Choroid plexus epithelial cell (primary cell): ENCODE measurements around the gene UNC93A.
"Not testable (repeated sequence)": the region's sequence is repeated elsewhere in the genome, so short reads cannot be mapped to it uniquely, and the experiment has no call there.

Source experiments
- DNase-seq: peaks from one replicate; pipeline ENCODE4 v3.0.0-alpha.2; 2010; ENCODE audit warnings: low read depth
- H3K4me3 ChIP-seq: 2 replicates; pipeline ENCODE4 v1.5.1; 2011; ENCODE audit warnings: low read depth, mild to moderate bottlenecking, control low read depth, low read length, moderate library complexity
- CTCF ChIP-seq: conservative IDR thresholded peaks from 2 replicates; pipeline ENCODE4 v1.5.1; 2011; ENCODE audit warnings: low read depth, mild to moderate bottlenecking, control low read depth, inconsistent platforms, low read length, moderate library complexity

Gene UNC93A

GRCh38 chr6:167314180-167314821 is 23.2 kb downstream of the UNC93A start:
- no peak for TF ChIP-seq CTCF
- no peak overlapping the region for H3K4me3 ChIP-seq
- DNase-seq, result no peak

- no peak overlapping the region for H3K4me3 ChIP-seq
- no peak for DNase-seq
- no peak for TF ChIP-seq CTCF
These were observed 26.1 kb downstream of the UNC93A start for GRCh38 chr6:167317172-167317571.

GRCh38 chr6:167318354-167318753 is 27.2 kb downstream of the UNC93A start:
- DNase-seq, result not testable (repeated sequence)

GRCh38 chr6:167318856-167319255 is 27.7 kb downstream of the UNC93A start:
- not testable (repeated sequence) for H3K4me3 ChIP-seq, DNase-seq

More at GRCh38 chr6:167318354-167318753, 27.2 kb downstream of the UNC93A start:
- not testable (repeated sequence) for H3K4me3 ChIP-seq

GRCh38 chr6:167319856-167320753 is 29.0 kb downstream of the UNC93A start:
- not testable (repeated sequence) for H3K4me3 ChIP-seq, DNase-seq

- not testable (repeated sequence) for H3K4me3 ChIP-seq, DNase-seq
These were observed 29.6 kb downstream of the UNC93A start for GRCh38 chr6:167320754-167321056.

- not testable (repeated sequence) for H3K4me3 ChIP-seq, DNase-seq
These were observed 30.1 kb downstream of the UNC93A start for GRCh38 chr6:167321185-167321584.

- DNase-seq, result no peak
- no peak overlapping the region for H3K4me3 ChIP-seq
- no peak for TF ChIP-seq CTCF
These were observed 32.0 kb downstream of the UNC93A start for GRCh38 chr6:167323111-167323510.

GRCh38 chr6:167324111-167324510 is 33.0 kb downstream of the UNC93A start:
- no peak overlapping the region for H3K4me3 ChIP-seq
- no peak for DNase-seq
- no peak for TF ChIP-seq CTCF

- no peak for DNase-seq
- TF ChIP-seq CTCF, result no peak
- no peak overlapping the region for H3K4me3 ChIP-seq
These were observed 34.7 kb downstream of the UNC93A start for GRCh38 chr6:167325766-167326165.
